GM19468 (cell line): Measurements from ENCODE around the gene SPNS2.

Experiments used
- ATAC-seq: cut with Tn5 transposase; IDR thresholded peaks from one replicate; pipeline ENCODE4 v1.9.1; 2021; ENCODE audit warnings: mild to moderate bottlenecking, moderate library complexity, moderate number of reproducible peaks; ENCODE audit not compliant: unreplicated experiment; ENCODE audit errors: extremely low read depth

SPNS2 gene

DNA sequence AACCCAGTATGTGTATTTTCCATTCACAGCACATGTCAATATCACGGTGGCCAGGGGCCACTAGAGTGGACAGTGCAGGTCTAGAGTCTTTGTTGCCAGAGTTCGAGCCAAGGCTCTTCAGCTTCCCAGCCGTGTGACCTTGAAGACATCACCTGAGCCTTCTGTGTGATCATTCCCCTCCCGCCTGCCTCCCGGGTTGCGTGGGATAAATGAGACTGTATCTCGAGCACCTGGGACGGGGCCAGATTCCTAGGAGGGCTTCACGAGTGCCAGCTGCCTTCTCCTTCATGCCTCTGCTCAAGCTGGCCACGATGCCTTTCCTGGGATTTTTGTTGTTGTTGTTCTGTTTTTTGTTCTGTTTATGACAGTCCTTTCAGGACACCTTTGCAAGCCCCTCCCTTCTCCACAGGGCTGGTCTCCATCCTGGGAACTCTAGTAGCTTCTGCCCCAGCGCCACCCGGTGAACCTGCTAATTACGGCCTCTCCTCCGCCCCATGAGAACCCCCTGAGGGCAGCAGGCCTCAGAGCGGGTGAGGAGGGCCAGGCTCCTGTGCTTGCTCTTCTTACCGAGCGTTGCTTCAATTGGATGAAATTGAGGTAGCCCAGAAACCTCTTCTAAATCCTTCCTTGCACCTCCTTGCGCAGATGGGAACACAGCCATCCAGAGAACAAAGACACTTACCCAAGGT is 3.9 kb downstream of the SPNS2 start:
- no peak for ATAC-seq

DNA sequence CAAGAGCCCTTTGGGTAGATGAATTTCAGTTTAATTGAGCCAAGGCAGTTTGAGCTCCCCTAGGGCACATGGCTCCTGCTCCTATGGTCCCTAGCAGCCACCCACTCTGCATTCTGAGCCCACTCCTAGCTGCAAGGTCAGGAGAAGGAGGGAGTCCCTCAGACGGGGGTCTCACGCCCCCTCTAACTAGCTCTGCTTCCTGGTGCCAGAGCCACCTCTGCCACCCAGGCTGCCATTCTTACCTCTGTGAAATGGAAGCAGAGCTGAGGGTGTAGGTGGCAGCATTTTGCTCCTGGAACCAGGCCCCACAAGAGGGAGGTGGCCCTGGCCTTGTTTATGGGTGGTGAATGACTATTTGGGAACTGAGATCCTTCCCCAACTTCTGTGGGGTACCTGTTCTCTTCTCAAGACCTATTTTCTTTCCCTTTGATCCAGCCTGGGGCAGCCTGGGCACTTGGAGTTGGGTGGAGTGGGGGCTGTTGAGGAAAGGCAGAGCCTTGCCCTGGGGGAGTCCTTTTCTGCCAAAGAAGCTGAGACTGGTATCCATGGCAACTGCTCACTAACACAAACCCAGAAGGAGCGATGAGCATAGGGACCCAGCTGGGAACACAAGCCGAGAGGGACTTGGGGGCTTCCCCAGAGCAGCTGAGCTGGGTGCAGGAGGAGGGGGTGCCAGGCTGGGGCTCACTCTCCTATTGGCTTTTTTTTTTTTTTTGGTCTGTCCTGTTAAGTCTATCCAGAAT is 4.8 kb downstream of the SPNS2 start:
- no peak for ATAC-seq

DNA sequence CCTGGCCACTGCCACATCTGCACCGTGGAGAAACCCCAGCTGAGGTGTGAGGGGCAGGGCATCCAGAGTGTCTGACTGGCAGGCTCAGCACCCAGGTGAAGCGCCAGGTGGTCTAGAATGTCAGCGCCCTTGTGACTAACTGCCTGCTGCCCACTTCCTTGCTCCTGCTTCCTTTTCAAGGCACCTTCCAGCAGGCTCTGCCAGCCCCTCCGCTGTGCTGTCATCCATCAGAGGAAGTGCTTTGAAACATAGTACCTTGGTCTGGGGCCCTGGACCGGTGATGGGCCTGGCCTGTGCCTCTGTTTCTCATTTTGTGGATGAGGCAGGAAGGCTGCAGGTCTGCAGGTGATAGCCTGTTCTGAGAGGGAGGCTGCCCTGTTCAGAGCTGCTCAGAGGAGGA is 5.5 kb downstream of the SPNS2 start:
- ATAC-seq = no peak

DNA sequence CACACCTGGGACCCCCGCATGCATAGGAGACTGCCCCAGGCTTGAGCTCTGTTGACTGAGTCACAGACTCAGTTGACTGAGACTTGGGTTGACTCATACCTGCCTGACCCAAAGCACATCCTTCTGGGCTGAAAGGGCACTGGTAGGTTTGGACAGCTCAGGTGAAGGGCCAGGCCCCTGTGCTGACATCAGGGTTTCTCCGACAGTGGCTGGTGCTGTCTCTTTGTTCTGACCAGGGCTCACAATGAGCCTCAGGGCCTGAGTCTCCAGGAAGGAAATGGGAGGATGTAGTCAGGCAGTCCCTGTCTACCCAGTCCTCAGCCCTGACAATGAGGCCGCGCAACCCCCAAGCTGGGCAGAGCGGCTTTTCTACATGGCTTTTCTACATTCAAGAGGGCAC is 6.5 kb downstream of the SPNS2 start:
- ATAC-seq = no peak

DNA sequence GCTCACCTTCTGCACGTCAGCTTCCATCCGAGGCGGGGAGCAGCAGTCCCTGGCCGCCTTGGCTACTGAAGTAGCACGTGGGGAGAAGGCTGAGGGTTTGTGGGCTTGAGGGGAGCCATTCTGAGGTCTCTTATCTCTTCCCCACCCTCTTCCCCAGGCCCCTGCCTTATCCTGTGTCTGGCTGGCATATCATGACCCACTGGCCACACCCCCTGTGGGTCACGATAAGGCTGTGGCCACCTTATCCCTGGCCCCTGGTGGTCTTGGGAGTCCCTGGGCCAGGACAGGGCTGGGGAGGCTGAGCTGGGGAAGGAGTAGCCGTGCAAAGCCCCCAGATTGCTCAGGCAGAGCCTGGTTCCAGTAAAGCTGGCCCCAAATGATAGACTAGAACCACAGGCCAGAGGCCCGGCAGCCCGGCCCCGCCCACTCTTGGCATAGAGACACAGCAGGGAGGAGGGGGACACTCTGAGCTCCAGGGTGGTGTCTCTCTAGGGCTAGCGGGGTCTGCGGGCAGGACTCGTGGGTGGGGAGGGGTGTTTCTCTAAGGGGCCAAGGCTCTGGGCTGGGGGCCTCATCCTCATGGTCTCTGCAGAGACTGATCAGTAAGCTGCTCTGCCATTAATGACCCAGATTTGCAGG is 7.6 kb downstream of the SPNS2 start:
- ATAC-seq = no peak

DNA sequence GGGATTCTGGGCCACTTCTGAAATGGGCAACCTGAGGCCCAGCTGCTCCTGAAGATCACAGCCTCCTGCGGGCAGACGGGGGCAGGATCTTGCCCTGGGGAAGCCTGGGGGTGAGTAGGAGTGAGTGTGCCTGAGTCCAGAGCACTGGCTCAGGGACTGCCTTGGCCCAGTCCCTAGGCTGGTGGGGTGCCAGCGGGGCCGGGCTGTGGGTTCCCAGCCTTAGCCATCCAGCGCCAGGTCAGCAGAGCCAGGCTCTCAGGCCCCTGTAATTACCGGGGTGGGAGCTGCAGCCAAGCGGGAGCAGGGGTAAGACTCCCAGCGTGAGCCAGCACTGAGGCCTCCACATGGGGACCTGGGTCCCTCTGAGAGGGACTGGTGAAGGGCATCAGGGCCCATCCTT is 8.2 kb downstream of the SPNS2 start:
- ATAC-seq = no peak

DNA sequence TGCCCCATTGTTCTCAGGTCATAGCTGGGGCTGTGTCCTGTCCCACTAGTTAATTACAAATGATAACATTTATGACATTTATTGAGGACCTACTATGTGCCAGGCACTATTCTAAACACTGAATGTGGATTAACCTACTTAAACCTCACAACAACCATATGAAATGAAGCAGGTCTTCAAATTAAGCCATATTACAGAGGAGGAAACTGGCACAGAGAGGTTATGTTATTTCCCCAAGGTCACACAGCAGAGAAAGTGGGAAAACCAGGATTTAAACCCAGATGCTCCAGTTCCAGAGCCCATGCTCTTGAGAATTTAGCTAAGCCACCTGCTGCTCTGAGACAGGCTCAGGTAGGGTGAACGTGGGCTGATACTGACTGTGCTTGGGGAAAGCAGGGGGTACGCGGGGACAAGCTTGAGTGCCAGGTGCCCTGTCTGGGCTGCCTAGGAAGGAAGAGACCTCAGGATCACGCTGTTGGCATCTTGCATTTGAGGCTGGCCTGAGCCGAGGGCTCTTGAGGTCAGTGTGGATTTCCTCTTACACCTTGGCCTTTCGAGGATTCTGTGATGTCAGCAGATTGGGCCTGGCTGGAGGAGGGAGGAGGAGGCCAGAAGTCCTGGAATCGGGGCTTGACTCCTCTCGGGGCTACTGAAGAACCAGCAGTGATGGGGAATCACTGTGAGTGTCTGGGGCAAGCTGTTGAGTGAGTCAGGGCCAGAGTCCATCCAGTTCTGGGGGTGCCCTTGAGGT is 8.9 kb downstream of the SPNS2 start:
- ATAC-seq = no peak

DNA sequence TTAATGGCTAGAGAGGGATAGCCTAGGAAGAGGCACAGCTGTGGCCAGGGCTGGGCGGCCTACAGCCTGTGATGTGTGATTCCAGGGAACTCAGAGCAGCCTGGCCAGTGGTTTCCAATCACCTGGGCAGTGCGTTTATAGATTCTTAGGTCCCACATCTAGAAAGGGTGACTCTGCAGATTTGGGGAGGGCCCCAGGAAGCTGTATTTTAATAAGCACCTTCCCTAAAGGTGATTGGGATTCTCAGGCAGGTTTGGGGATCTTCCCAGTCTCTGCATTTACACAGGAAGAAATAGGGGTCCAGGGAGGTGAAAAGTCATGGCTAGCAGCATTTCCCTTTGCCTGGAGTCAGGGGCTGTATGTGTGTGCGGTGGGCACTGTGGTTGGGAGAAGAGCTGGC is 9.5 kb downstream of the SPNS2 start:
- ATAC-seq = no peak

DNA sequence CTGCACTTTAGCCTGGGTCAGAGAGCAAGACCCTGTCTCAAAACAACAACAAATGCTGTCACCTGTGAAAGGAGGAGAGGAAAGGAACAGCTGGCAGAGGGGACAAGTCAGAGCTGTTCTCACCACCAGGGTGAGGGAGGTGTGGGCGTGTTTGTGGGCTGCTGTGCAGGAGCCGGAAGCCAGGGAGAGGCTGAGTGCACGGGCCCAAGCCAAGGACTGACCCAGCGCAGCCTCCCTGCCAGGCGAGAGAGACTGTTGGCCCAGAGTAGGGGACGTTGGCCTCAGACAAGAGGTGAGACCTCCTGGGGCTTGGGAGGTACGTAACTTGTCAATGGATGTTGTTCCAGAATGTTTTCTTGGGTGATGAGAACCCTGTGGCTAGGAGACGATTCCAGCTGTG is 10.7 kb downstream of the SPNS2 start:
- no peak for ATAC-seq

DNA sequence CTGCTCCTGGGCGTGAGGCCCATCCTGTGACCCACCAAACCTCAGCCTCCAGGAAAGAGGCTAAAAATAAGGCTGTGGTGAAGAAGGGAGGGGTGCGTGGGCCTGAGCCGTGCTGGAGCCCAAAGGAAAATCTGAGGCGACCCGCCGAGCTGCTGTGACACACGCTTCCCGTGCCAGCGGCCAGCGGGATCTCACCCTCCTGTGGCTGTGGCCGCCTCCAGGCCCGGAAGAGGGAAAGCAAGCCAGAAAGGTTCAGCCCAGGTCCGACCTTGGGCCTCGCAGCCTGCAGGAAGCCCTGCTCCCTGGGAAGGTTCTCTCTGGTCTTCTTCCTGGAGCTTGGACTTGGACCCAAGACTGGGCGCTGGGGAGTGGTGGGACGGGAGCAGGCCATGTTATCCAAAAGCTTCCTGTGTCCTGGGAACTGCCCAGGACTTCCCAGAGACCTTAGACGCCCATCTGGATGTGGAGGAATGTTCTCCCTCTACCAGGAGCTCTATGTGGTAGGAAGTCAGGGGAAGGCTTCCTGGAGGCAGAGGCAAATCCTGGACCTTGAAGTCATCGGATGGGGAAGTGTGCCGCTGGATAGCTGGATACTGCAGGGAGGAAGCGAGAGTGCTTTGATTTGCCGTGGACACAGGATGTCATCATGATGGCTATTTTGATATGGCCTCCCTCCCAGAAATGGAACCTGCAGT is 11.4 kb downstream of the SPNS2 start:
- ATAC-seq = no peak

DNA sequence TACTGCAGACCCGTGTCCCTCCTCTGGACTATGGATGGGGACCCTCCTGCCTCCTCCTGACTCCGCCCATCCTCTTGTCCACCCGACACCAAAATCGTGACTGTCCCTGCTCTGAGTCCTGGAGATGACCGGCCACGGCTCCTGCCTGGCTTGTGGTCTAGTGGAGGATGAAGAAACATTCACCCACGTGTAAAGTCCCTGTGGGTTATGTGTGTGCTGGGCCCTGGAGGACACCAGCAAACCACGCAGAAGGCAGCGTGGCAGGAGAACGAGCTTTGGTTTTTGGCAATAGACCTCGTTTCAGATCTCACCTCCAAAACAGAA is 11.9 kb downstream of the SPNS2 start:
- ATAC-seq = no peak

DNA sequence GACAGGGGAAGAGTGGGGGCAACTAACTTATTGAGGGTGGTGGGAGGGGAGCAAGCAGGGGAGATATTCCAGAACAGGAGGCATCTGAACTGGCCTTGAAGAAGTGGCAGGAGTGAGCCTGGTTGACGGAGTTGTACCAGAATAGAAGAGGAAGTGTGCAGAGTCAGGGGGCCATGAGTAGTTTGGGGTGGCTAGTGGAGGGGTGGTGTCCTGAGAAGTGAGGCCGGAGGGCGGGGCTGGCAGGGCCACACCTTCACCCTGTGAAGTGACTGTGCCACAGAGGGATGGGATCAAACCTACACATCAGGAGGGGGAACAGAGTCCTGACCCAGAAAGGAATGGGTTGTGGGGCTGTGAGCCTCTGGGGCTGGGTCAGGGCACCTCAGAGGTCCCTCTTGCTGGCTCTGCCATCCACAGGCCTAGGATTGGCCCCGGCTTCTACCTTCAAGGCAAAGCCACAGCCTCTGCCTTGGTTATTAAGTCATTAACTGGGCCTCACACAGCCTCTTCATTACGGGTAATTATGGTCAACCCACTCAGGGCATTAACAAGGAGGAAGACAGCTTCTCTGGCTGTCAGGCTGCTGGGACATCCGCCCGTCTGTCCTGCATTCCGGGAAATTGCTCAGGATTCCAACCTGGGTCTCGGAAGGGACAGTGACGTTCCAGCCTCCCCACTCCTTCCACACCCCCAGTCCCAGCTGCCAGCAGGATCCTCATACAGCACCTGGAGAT is 12.7 kb downstream of the SPNS2 start:
- ATAC-seq = no peak

DNA sequence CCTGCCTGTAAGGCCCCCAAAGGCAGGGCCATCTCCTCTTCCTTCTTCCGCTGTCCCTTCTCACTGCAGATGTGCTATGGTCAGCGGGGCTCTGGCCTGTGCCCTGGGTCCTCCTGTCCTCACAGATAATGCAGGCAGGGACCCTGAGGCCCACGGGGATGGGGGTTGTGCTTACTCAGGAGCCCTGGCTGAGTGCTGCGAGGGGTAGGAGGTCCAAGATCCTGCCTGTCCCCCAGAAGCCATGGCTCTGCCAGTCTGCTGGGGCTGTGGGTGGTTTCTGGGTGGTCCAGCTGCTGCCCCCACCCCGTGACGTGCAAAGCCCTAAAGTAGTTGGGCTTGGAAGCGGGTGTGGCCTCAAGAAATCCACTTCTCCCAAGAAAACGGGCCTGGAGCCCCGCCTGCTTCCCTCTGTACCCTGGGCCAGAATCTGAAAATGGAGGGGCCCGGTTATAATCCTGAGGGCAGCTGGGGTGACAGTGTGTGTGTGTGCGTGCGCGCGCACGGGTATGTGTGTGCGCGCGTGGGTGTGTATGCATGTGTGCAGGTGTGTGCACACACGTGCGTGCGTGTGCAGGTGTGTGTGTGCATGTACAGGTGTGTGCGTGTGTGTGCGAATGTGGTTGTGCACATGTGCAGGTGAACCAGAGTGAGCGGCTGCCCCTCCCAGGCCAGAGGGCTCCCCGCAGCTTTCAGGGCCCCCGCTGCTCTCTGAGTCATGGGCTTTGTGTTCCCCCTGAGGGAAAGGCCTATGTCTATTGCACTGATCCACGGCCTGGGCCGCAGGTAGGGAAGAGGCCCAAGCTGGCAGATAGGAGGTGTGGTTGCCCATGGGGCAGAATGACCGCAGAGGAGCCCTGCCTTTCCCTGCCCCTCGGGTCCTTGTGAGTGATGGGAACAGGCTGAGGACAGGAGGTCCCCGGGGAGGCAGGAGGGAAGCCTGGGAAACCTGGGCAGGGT is 13.8 kb downstream of the SPNS2 start:
- no peak for ATAC-seq

DNA sequence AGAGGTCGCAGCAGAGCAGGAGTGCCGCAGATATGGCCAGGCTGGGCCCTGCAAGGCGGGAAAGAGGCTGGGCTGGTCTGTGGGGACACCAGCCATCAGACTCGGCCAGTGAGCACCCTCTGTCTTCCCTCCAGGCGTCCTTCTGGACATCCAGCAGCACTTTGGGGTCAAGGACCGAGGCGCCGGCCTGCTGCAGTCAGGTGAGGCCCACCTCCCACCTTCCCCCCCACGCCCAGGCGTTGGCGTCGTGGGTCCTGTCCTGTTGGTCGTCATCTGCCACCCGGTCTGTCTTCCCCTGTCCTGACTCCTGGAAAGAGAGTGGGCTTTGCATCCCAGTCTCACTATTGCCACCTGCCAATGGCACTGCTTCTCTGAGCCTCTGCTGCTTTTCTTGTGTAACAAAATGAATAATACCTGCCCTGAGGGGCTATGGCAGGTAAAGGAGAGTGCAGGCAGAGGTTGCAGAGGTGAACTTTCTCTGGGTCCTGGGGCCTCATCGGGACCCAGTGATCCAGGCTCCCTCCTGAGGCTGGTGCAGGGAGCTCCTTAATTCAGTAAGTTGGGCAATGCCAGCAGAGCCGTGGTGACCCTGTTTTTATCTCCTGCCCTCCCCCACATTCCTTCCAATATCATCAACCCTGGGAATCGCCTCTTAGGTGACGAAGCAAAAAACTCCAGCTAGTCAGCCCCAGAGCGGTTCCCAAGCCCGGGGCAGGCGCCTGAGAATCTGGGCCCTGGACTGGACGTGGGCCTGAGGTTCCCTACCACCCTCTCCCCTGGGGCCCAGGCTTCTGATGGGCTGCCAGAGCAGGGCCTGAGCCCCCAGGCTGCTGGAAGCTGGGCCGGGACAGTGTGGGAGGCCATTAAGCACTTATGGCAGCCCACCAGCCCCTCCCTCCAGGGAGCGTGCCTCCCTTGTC is 14.7 kb downstream of the SPNS2 start:
- no peak for ATAC-seq

DNA sequence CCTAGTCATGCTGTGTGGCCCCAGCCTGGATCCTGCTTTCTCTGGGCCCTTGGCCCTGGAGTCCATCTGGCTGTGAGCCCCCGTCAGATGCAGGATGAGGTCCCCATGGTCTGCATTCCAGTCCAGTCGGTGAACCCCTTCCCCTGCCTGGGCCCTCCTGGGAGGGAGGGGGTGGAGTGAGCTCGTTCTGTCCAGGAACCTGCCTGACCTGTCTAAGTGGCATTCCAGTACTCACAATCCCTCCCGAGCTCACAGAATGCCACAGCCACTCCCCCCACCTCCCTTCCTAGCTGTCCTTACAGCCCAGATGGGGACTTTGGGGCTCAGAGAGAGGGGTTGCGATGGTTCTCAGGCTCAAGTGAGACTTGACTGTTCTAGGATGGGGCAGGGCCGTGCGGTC is 15.5 kb downstream of the SPNS2 start:
- ATAC-seq = no peak

DNA sequence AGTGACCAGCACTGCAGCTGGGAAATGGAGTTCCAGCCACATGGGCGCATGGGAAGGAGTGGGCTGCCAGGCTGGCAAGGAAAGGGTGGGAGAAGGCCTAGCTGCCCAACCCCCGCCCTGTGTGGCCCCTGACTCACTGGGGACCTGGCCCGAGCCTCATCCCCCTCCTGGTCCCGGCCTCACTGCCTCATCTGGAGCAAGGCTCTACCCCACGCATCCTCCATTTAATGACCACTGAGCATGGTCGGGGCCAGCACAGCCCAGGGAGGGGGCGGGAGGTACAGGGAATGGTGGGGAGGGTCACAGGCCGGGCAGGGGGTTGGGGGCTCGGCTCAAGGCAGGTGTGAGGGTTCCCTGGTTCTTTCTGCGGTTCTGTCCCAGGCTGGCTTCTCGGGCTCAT is 16.1 kb downstream of the SPNS2 start:
- ATAC-seq = no peak

DNA sequence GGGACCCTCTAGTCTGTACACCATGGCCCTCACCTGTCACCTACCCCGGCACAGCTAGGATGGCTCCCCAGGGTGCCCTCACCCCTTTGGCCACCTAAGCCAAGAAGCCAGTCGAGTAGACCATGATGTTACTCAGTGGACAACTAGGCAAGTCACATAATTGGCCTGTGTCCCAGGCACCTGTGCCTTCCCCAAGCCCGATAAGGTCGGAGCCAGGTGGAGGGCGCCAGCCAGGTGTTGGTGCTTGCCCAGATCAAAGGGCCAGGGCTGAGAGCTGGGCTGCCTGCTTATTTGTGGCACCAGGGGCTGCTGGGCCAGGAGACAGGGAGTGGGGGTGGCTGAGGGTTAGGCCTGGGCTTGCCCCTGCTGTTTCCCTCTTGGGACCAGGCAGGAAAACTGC is 16.8 kb downstream of the SPNS2 start:
- ATAC-seq = no peak

DNA sequence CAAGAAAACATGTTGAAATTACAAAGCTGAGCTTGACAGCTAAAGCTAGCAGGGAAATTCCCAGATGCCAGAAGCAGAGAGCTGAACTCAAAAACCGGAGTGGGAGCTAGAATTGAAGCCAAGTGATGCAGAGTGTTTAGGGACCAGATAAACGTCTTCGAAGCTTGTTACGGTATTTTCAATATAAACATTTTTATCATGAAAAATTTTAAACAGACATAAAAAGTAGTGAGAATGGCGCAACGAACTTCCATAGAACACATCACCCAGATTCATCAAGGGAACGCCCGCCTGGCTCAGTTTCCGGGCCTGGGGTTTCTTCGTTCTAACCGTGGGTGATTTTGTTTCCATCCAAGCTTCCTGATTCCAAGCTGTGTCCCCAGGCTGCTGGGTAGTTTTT is 18.1 kb downstream of the SPNS2 start:
- ATAC-seq = no peak
